ENCODE measurements around the gene CCSER1. TPM values are rescaled to one million over a fixed set of nuclear protein-coding genes. Genes with fewer than 3 reads are reported as not detected.
"Not testable (repeated sequence)": the region's sequence is repeated elsewhere in the genome, so short reads cannot be mapped to it uniquely, and the experiment has no call there.

Gene CCSER1
- total and polyA plus RNA-seq, 2 donors (not counting 1 experiment from before 2014, with no cell fraction given), result under 0.01 TPM; not detected in 1

DNA sequence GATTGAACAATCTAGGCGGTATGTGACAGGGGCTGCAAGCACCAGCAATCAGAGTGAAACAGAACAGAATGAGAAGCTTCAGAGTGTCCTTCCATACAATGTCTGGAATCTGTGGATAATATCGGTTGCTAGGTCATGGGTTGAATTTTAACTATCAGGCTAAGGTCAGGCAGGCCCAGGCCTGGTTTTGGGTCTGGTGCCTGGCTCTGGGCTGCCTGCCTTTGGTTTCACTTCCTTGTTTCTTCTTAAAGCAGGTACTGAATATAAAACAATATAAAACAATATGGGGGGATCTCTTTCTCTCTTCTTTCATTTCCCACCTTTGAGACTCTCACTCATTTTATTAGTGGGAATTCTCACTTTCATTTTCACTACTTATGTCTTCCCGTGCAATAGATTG, 962.0 kb downstream of the CCSER1 start:
- Histone ChIP-seq H3K4me1 (ENCODE audit: control insufficient read depth, extremely low read depth, insufficient read depth, low read length) (no peaks in the 10 kb centered on the region), H3K4me3 (replicated peaks in 1 of 4; ENCODE audit: control extremely low read depth in 1 of 4, insufficient read depth in 1 of 4, low read depth in 3 of 4, low read length in 4 of 4) (no peak overlapping the region), H3K9ac (ENCODE audit: insufficient read depth, low read length) (no peak overlapping the region), H3K36me3 (ENCODE audit: control insufficient read depth, insufficient read depth, low read length) (no peaks in the 10 kb centered on the region), H3K27ac (ENCODE audit: insufficient read depth, low read length) (no peak overlapping the region), H3K79me2 (ENCODE audit: control insufficient read depth, insufficient read depth, low read length) (no peaks in the 10 kb centered on the region), H4K20me1 (ENCODE audit: control insufficient read depth, extremely low read depth, insufficient read depth, low read length) (peaks cover 2% of the 10 kb centered on the region), H2AFZ (ENCODE audit: low read length) (no peak overlapping the region), H3K4me2 (ENCODE audit: extremely low read depth, insufficient read depth, low read length) (no peak overlapping the region), H3K27me3 (ENCODE audit: control insufficient read depth, insufficient read depth, low read length) (no peaks in the 10 kb centered on the region), H3K9me3 (ENCODE audit: control insufficient read depth, insufficient read depth, low read depth, low read length) (no peaks in the 10 kb centered on the region)
- TF ChIP-seq, protein P1, sequence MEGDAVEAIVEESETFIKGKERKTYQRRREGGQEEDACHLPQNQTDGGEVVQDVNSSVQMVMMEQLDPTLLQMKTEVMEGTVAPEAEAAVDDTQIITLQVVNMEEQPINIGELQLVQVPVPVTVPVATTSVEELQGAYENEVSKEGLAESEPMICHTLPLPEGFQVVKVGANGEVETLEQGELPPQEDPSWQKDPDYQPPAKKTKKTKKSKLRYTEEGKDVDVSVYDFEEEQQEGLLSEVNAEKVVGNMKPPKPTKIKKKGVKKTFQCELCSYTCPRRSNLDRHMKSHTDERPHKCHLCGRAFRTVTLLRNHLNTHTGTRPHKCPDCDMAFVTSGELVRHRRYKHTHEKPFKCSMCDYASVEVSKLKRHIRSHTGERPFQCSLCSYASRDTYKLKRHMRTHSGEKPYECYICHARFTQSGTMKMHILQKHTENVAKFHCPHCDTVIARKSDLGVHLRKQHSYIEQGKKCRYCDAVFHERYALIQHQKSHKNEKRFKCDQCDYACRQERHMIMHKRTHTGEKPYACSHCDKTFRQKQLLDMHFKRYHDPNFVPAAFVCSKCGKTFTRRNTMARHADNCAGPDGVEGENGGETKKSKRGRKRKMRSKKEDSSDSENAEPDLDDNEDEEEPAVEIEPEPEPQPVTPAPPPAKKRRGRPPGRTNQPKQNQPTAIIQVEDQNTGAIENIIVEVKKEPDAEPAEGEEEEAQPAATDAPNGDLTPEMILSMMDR (conservative IDR thresholded peaks at IDR 0.05 in 1 of 2, IDR thresholded peaks at IDR 0.05 in 1 of 2; ENCODE audit: low read depth in 1 of 2, low read length in 2 of 2), result no peak
- no peak for TF ChIP-seq EZH2 (IDR thresholded peaks at IDR 0.05; ENCODE audit: low read length, missing control alignments)
- DNase-seq (ENCODE audit: low read depth in 2 of 2), result no peak

- H3K9me3 ChIP-seq (ENCODE audit: control insufficient read depth, insufficient read depth, low read depth, low read length), result no peaks in the 10 kb centered on the region
- H3K4me2 ChIP-seq (ENCODE audit: extremely low read depth, insufficient read depth, low read length), result no peak overlapping the region
- DNase-seq (ENCODE audit: low read depth in 2 of 2), result no peak
- no peak for TF ChIP-seq EZH2 (IDR thresholded peaks at IDR 0.05; ENCODE audit: low read length, missing control alignments)
- TF ChIP-seq, protein P1 (conservative IDR thresholded peaks at IDR 0.05 in 1 of 2, IDR thresholded peaks at IDR 0.05 in 1 of 2; ENCODE audit: low read depth in 1 of 2, low read length in 2 of 2), result no peak
- no peaks in the 10 kb centered on the region for H3K4me1 ChIP-seq (ENCODE audit: control insufficient read depth, extremely low read depth, insufficient read depth, low read length)
- no peaks in the 10 kb centered on the region for H4K20me1 ChIP-seq (ENCODE audit: control insufficient read depth, extremely low read depth, insufficient read depth, low read length)
- H2AFZ ChIP-seq (ENCODE audit: low read length), result no peak overlapping the region
- H3K27ac ChIP-seq (ENCODE audit: insufficient read depth, low read length), result no peak overlapping the region
- no peak overlapping the region for H3K4me3 ChIP-seq (replicated peaks in 1 of 4; ENCODE audit: control extremely low read depth in 1 of 4, insufficient read depth in 1 of 4, low read depth in 3 of 4, low read length in 4 of 4)
- no peaks in the 10 kb centered on the region for H3K79me2 ChIP-seq (ENCODE audit: control insufficient read depth, insufficient read depth, low read length)
- no peaks in the 10 kb centered on the region for H3K27me3 ChIP-seq (ENCODE audit: control insufficient read depth, insufficient read depth, low read length)
- H3K9ac ChIP-seq (ENCODE audit: insufficient read depth, low read length), result no peak overlapping the region
- H3K36me3 ChIP-seq (ENCODE audit: control insufficient read depth, insufficient read depth, low read length), result no peaks in the 10 kb centered on the region
Measured at GRCh38 chr4:91092398-91092980, 965.3 kb downstream of the CCSER1 start.

DNA sequence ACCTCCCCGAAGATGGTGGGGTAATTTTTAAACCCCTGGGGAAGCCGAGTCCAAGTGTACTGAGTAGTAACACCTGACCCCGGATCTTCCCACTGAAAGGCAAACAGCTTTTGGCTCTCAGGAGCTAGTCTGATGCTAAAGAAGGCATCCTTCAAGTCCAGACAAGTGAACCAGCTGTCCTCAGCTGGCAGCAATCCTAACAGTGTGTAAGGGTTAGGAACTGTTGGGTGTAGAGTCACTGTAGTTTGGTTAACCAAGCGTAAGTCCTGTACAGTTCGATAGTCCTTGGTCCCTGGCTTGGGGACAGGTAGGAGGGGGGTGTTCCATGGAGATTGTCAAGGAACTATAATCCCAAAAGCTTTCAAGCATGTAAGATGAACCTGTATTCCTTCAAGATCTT, 967.0 kb downstream of the CCSER1 start:
- not testable (repeated sequence) for H4K20me1 ChIP-seq (ENCODE audit: control insufficient read depth, extremely low read depth, insufficient read depth, low read length); H3K4me2 ChIP-seq (ENCODE audit: extremely low read depth, insufficient read depth, low read length); H3K27ac ChIP-seq (ENCODE audit: insufficient read depth, low read length); H3K4me3 ChIP-seq (replicated peaks in 1 of 4; ENCODE audit: control extremely low read depth in 1 of 4, insufficient read depth in 1 of 4, low read depth in 3 of 4, low read length in 4 of 4); H3K9ac ChIP-seq (ENCODE audit: insufficient read depth, low read length); H3K4me1 ChIP-seq (ENCODE audit: control insufficient read depth, extremely low read depth, insufficient read depth, low read length); H3K27me3 ChIP-seq (ENCODE audit: control insufficient read depth, insufficient read depth, low read length); H3K36me3 ChIP-seq (ENCODE audit: control insufficient read depth, insufficient read depth, low read length); DNase-seq (ENCODE audit: low read depth in 2 of 2); H3K79me2 ChIP-seq (ENCODE audit: control insufficient read depth, insufficient read depth, low read length); H2AFZ ChIP-seq (ENCODE audit: low read length); H3K9me3 ChIP-seq (ENCODE audit: control insufficient read depth, insufficient read depth, low read depth, low read length)

Data from fibroblast of lung (primary cell).